ENCODE data around the gene LEF1.

GRCh38 chr4:108097990-108098553 is 70.7 kb downstream of the LEF1 start:
- no peak for TF ChIP-seq BHLHE40 (IDR thresholded peaks at IDR 0.05; ENCODE audit: borderline replicate concordance)
- no peak for TF ChIP-seq HDGF (IDR thresholded peaks at IDR 0.05; ENCODE audit: borderline replicate concordance)
- no peak for TF ChIP-seq FOXM1 (IDR thresholded peaks at IDR 0.05; ENCODE audit: borderline replicate concordance)
- TF ChIP-seq NFRKB (IDR thresholded peaks at IDR 0.05), result no peak
- TF ChIP-seq TARDBP (IDR thresholded peaks at IDR 0.05), result no peak
- TF ChIP-seq SUZ12 (IDR thresholded peaks at IDR 0.05), result no peak
- no peak for TF ChIP-seq SP1 (IDR thresholded peaks at IDR 0.05)
- no peak for TF ChIP-seq CTBP1 (IDR thresholded peaks at IDR 0.05; ENCODE audit: borderline replicate concordance)
- TF ChIP-seq ELF4 (IDR thresholded peaks at IDR 0.05), result no peak
- no peak for TF ChIP-seq ARNT (IDR thresholded peaks at IDR 0.05)
- TF ChIP-seq LEF1 (IDR thresholded peaks at IDR 0.05; ENCODE audit: borderline replicate concordance), result no peak
- TF ChIP-seq FOXA1 (IDR thresholded peaks at IDR 0.05), result no peak
- no peak for TF ChIP-seq ZNF384 (IDR thresholded peaks at IDR 0.05)

All from HEK293T (cell line).